ENCODE measurements around the gene NPR3. TPM values are rescaled to one million over a fixed set of nuclear protein-coding genes. Genes with fewer than 3 reads are reported as not detected.

Gene NPR3
- total and polyA plus RNA-seq, 4 donors, result 0.70 to 15.4 (median 2.2) TPM

GRCh38 chr5:32668552-32668951 is 42.6 kb upstream of the NPR3 start:
- Histone ChIP-seq H3K36me3 (ENCODE audit: control insufficient read depth in 4 of 4, insufficient read depth in 3 of 4, low read depth in 1 of 4, low read length in 3 of 4) (no peaks in the 10 kb centered on the region), H3K4me3 (ENCODE audit: low read depth in 1 of 3, low read length in 3 of 3) (no peak overlapping the region), H3K9ac (ENCODE audit: low read depth in 1 of 2, low read length in 2 of 2) (no peak overlapping the region), H3K9me3 (ENCODE audit: control insufficient read depth in 4 of 4, low read length in 3 of 4) (peaks cover 0 to 27% (median under 1%) of the 10 kb centered on the region in 4 donors), H3K27me3 (ENCODE audit: control insufficient read depth in 4 of 4, insufficient read depth in 4 of 4, low read length in 3 of 4) (no peaks in the 10 kb centered on the region), H3K4me1 (ENCODE audit: control insufficient read depth in 4 of 4, insufficient read depth in 4 of 4, low read length in 3 of 4) (no peaks in the 10 kb centered on the region), H3K27ac (ENCODE audit: low read depth in 1 of 2, low read length in 2 of 2) (no peak overlapping the region)
- WGBS, result 74% methylated on average over 11 of the region's 11 CpGs
- DNase-seq (ENCODE audit: low spot score), result no peak
- no peak for TF ChIP-seq RXRA (IDR thresholded peaks at IDR 0.05)
- no peak for TF ChIP-seq FOXA2 (IDR thresholded peaks at IDR 0.05)
- no peak for TF ChIP-seq RAD21 (IDR thresholded peaks at IDR 0.05)
- TF ChIP-seq JUND (IDR thresholded peaks at IDR 0.05), result no peak

- DNase-seq (ENCODE audit: low spot score), result no peak
- H3K9ac ChIP-seq (ENCODE audit: low read depth in 1 of 2, low read length in 2 of 2), result no peak overlapping the region
- H3K9me3 ChIP-seq (ENCODE audit: control insufficient read depth in 4 of 4, low read length in 3 of 4), result peaks cover 0 to 4% (median under 1%) of the 10 kb centered on the region in 4 donors
- TF ChIP-seq, protein P1, sequence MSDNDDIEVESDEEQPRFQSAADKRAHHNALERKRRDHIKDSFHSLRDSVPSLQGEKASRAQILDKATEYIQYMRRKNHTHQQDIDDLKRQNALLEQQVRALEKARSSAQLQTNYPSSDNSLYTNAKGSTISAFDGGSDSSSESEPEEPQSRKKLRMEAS (IDR thresholded peaks at IDR 0.05), result no peak
- no peak for TF ChIP-seq REST (IDR thresholded peaks at IDR 0.05)
- no peak for TF ChIP-seq CTCF (IDR thresholded peaks at IDR 0.05; ENCODE audit: low read depth, low read length, missing input control)
- TF ChIP-seq GABPA (IDR thresholded peaks at IDR 0.05 in 1 of 2, conservative IDR thresholded peaks at IDR 0.05 in 1 of 2), result no peak
- TF ChIP-seq HNF4G (IDR thresholded peaks at IDR 0.05), result no peak
- no peak for TF ChIP-seq JUND (IDR thresholded peaks at IDR 0.05)
- TF ChIP-seq, protein P2, sequence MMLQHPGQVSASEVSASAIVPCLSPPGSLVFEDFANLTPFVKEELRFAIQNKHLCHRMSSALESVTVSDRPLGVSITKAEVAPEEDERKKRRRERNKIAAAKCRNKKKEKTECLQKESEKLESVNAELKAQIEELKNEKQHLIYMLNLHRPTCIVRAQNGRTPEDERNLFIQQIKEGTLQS (IDR thresholded peaks at IDR 0.05), result no peak
- no peak for TF ChIP-seq EGR1 (IDR thresholded peaks at IDR 0.05; ENCODE audit: low read depth in 2 of 2)
- no peak for TF ChIP-seq ZBTB33 (IDR thresholded peaks at IDR 0.05)
- no peak for TF ChIP-seq NR2F2 (IDR thresholded peaks at IDR 0.05)
- no peak for TF ChIP-seq RAD21 (IDR thresholded peaks at IDR 0.05)
- no peak for TF ChIP-seq SP1 (IDR thresholded peaks at IDR 0.05)
- TF ChIP-seq YY1 (IDR thresholded peaks at IDR 0.05), result no peak
- no peak for TF ChIP-seq HNF4A (conservative IDR thresholded peaks at IDR 0.05)
- TF ChIP-seq FOXA2 (IDR thresholded peaks at IDR 0.05), result no peak
- TF ChIP-seq RXRA (IDR thresholded peaks at IDR 0.05), result no peak
- TF ChIP-seq TAF1 (conservative IDR thresholded peaks at IDR 0.05), result no peak
- no peak for TF ChIP-seq FOXA1 (IDR thresholded peaks at IDR 0.05)
- H3K4me3 ChIP-seq (ENCODE audit: low read depth in 1 of 3, low read length in 3 of 3), result no peak overlapping the region
- 90% methylated on average over 12 of the region's 12 CpGs for WGBS
- no peak overlapping the region for H3K27ac ChIP-seq (ENCODE audit: low read depth in 1 of 2, low read length in 2 of 2)
- H3K27me3 ChIP-seq (ENCODE audit: control insufficient read depth in 4 of 4, insufficient read depth in 4 of 4, low read length in 3 of 4), result no peaks in the 10 kb centered on the region
- no peaks in the 10 kb centered on the region for H3K4me1 ChIP-seq (ENCODE audit: control insufficient read depth in 4 of 4, insufficient read depth in 4 of 4, low read length in 3 of 4)
- no peaks in the 10 kb centered on the region for H3K36me3 ChIP-seq (ENCODE audit: control insufficient read depth in 4 of 4, insufficient read depth in 3 of 4, low read depth in 1 of 4, low read length in 3 of 4)
Measured at GRCh38 chr5:32673272-32673671, 37.8 kb upstream of the NPR3 start.

Measured in liver (tissue), 9 donors.